Cardiac muscle cell (in vitro differentiated cells and primary cell): Measurements from ENCODE around the gene PNMA1. TPM values are rescaled to one million over a fixed set of nuclear protein-coding genes. Genes with fewer than 3 reads are reported as not detected.
A peak's percentile ranks its signal among the peaks of the same experiment; 100 is the strongest.

Experiments
- DNase-seq, 2 donors: peaks; one replicate each; pipeline versions ENCODE4 v3.0.0 to v3.0.0-alpha.2; 2010 to 2017; ENCODE audit warnings: low read depth in 1 of 2, low spot score in 1 of 2
- H3K27ac ChIP-seq: fragments of 200-600 bp; sonication (generic); 2 replicates; pipeline ENCODE4 v1.5.1; 2016
- H3K27me3 ChIP-seq: fragments of 200-600 bp; sonication (generic); 2 replicates; pipeline ENCODE4 v1.6.0; 2016; ENCODE audit warnings: control low read depth
- H3K36me3 ChIP-seq: fragments of 200-600 bp; sonication (generic); 2 replicates; pipeline ENCODE4 v1.5.1; 2016; ENCODE audit warnings: control low read depth
- H3K4me1 ChIP-seq: fragments of 200-600 bp; sonication (generic); 2 replicates; pipeline ENCODE4 v1.8.1; 2017; ENCODE audit warnings: low read depth, mild to moderate bottlenecking, mixed run types
- H3K4me3 ChIP-seq: fragments of 200-600 bp; sonication (generic); 2 replicates; pipeline ENCODE4 v1.5.1; 2016; ENCODE audit warnings: mild to moderate bottlenecking
- H3K9me3 ChIP-seq: fragments of 200-600 bp; sonication (generic); 2 replicates; pipeline ENCODE4 v1.5.1; 2017; ENCODE audit warnings: low read depth, mild to moderate bottlenecking, control low read depth
- CTCF ChIP-seq: IDR thresholded peaks from 2 replicates; pipeline ENCODE4 v1.5.1; 2012; ENCODE audit warnings: low read depth, mild to moderate bottlenecking, low read length
- polyA plus RNA-seq: library from polyadenylated mRNA; unstranded; fragments of >200 nt; fragmentation: Nextera tagmentation; extraction: Ambion mirVana; gene quantifications from 2 replicates; pipeline ENCODE4 v1.2.1, GENCODE V29; 2016
- total RNA-seq: library from RNA; depleted of rRNA; stranded (reverse); fragments of >200 nt; gene quantifications from 2 replicates; pipeline ENCODE4 v1.2.3, GENCODE V29; 2016

The PNMA1 gene
- total RNA-seq (37.2 and 39.9 TPM in 2 replicates), polyA plus RNA-seq (72.4 and 77.4 TPM in 2 replicates)

- Histone ChIP-seq H3K9me3 (no peaks in the 10 kb centered on the region), H3K27me3 (no peaks in the 10 kb centered on the region), H3K27ac (peak within 1 kb of the TSS; percentile 70), H3K4me1 (peaks cover 9% of the 10 kb centered on the region), H3K36me3 (no peaks in the 10 kb centered on the region), H3K4me3 (peak within 1 kb of the TSS; percentile 62)
- peak; percentile 85 to 91 for DNase-seq
- no peak for TF ChIP-seq CTCF
These were observed at the start of gene PNMA1 for GRCh38 chr14:73713803-73714655. Gene PNMA1, minus strand, starts transcription at chr14:73714384. Its CDS starts 745 bp downstream, at chr14:73713639.

- H3K9me3 ChIP-seq = no peaks in the 10 kb centered on the region
- no peak overlapping the region for H3K27ac ChIP-seq
- H3K4me3 ChIP-seq = no peak overlapping the region
- no peak for DNase-seq
- TF ChIP-seq CTCF = no peak
- H3K36me3 ChIP-seq = no peaks in the 10 kb centered on the region
- H3K27me3 ChIP-seq = no peaks in the 10 kb centered on the region
- peaks cover 36% of the 10 kb centered on the region for H3K4me1 ChIP-seq
These were observed 49.2 kb upstream of the PNMA1 start for GRCh38 chr14:73763396-73763795.

- Histone ChIP-seq H3K36me3 (no peaks in the 10 kb centered on the region), H3K4me3 (no peak overlapping the region), H3K27me3 (no peaks in the 10 kb centered on the region), H3K27ac (no peak overlapping the region), H3K4me1 (peaks cover 36% of the 10 kb centered on the region), H3K9me3 (no peaks in the 10 kb centered on the region)
- DNase-seq = no peak
- no peak for TF ChIP-seq CTCF
These were observed 48.2 kb upstream of the PNMA1 start for GRCh38 chr14:73762375-73762822.

- Histone ChIP-seq H3K27ac (peak overlapping the region; percentile 38), H3K27me3 (no peaks in the 10 kb centered on the region), H3K4me1 (peaks cover 36% of the 10 kb centered on the region), H3K36me3 (no peaks in the 10 kb centered on the region), H3K9me3 (no peaks in the 10 kb centered on the region), H3K4me3 (no peak overlapping the region)
- TF ChIP-seq CTCF = no peak
- no peak for DNase-seq
These were observed 47.6 kb upstream of the PNMA1 start for GRCh38 chr14:73761618-73762355.

GRCh38 chr14:73760598-73761586, 46.7 kb upstream of the PNMA1 start:
- Histone ChIP-seq H3K9me3 (no peaks in the 10 kb centered on the region), H3K27ac (peak overlapping the region; percentile 82), H3K36me3 (no peaks in the 10 kb centered on the region), H3K4me1 (peaks cover 36% of the 10 kb centered on the region), H3K27me3 (no peaks in the 10 kb centered on the region), H3K4me3 (peak overlapping the region; percentile 63)
- no peak for DNase-seq
- no peak for TF ChIP-seq CTCF
